Osteocyte (in vitro differentiated cells): ENCODE results near the gene PHACTR1. TPM values are rescaled to one million over a fixed set of nuclear protein-coding genes. Genes with fewer than 3 reads are reported as not detected.

Experiments
- DNase-seq: peaks from one replicate; pipeline ENCODE4 v3.0.0; 2021; ENCODE audit warnings: mixed read lengths; ENCODE audit not compliant: unreplicated experiment; ENCODE audit errors: extremely low spot score
- H3K27ac Mint-ChIP-seq: one replicate; pipeline ENCODE4 v1.8.0; 2021; ENCODE audit warnings: mild to moderate bottlenecking, mixed read lengths; ENCODE audit not compliant: unreplicated experiment
- H3K27me3 Mint-ChIP-seq: one replicate; pipeline ENCODE4 v1.8.0; 2021; ENCODE audit warnings: mixed read lengths; ENCODE audit not compliant: unreplicated experiment
- H3K36me3 Mint-ChIP-seq: one replicate; pipeline ENCODE4 v1.8.0; 2021; ENCODE audit warnings: mixed read lengths; ENCODE audit not compliant: unreplicated experiment
- H3K4me1 Mint-ChIP-seq: one replicate; pipeline ENCODE4 v1.8.0; 2021; ENCODE audit warnings: mixed read lengths; ENCODE audit not compliant: unreplicated experiment
- H3K4me3 Mint-ChIP-seq: one replicate; pipeline ENCODE4 v1.8.0; 2021; ENCODE audit warnings: mild to moderate bottlenecking, moderate library complexity, mixed read lengths; ENCODE audit not compliant: unreplicated experiment
- H3K9me3 Mint-ChIP-seq: one replicate; pipeline ENCODE4 v1.8.0; 2021; ENCODE audit warnings: mixed read lengths; ENCODE audit not compliant: unreplicated experiment
- total RNA-seq: library from RNA; stranded (reverse); gene quantifications from 2 replicates; pipeline ENCODE4 v1.2.1, GENCODE V29; 2021
- TF ChIP-seq, protein P1 (sequence below): fragments of 200-600 bp; sonication (generic); IDR thresholded peaks from 2 replicates; pipeline ENCODE4 v1.5.0; 2021; ENCODE audit warnings: antibody characterized with exemption, mild to moderate bottlenecking, moderate library complexity

The PHACTR1 gene
- total RNA-seq, 1 donor from 2014 or later, result 1.0 TPM

DNA sequence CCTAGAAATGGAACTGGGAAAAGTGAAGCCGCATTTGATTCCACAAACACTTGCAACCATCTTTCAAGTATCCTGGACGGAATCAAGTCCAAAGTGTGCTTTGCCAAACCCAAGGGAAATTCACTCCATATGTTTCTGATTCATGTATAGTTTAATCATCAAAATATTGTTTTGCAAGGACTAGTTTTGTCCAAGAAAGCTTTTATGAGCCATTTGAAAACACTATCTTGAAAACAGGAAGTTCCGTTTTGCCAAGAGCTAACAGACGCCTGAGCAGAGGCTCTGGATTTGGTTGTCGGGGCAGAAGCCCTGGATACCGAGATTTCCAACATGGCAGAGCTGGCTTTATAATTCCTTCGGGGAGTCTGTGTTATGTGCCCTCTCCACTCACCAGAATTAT is 251.1 kb downstream of the PHACTR1 start:
- H3K9me3 Mint-ChIP-seq, result no peaks in the 10 kb centered on the region
- H3K4me1 Mint-ChIP-seq, result peaks cover 6% of the 10 kb centered on the region
- TF ChIP-seq, protein P1, sequence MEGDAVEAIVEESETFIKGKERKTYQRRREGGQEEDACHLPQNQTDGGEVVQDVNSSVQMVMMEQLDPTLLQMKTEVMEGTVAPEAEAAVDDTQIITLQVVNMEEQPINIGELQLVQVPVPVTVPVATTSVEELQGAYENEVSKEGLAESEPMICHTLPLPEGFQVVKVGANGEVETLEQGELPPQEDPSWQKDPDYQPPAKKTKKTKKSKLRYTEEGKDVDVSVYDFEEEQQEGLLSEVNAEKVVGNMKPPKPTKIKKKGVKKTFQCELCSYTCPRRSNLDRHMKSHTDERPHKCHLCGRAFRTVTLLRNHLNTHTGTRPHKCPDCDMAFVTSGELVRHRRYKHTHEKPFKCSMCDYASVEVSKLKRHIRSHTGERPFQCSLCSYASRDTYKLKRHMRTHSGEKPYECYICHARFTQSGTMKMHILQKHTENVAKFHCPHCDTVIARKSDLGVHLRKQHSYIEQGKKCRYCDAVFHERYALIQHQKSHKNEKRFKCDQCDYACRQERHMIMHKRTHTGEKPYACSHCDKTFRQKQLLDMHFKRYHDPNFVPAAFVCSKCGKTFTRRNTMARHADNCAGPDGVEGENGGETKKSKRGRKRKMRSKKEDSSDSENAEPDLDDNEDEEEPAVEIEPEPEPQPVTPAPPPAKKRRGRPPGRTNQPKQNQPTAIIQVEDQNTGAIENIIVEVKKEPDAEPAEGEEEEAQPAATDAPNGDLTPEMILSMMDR, result no peak
- no peaks in the 10 kb centered on the region for H3K36me3 Mint-ChIP-seq
- H3K4me3 Mint-ChIP-seq, result no peak overlapping the region
- peaks cover 13% of the 10 kb centered on the region for H3K27me3 Mint-ChIP-seq
- no peak for DNase-seq
- H3K27ac Mint-ChIP-seq, result no peak overlapping the region

DNA sequence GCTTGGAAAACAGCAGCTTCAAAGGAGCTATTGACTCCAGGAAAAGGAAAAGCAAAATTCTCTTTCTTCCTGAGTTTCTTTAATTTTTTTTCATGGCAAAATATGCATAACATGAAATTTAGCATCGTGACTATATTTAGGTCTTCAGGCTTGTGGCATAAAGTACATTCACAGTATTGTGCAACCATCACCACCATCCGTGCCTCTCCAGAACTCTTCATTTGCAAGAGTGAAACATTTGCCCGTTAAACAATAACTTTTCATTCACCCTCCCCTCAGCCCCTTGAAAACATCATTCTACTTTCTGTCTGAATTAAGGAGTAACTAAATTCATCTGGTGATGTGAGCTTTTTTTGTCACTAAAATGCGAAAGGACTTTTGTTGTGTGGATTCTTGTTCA is 251.7 kb downstream of the PHACTR1 start:
- TF ChIP-seq, protein P1, result no peak
- Mint-ChIP-seq H3K36me3 (no peaks in the 10 kb centered on the region), H3K4me3 (no peak overlapping the region), H3K27ac (no peak overlapping the region), H3K4me1 (peaks cover 6% of the 10 kb centered on the region), H3K9me3 (no peaks in the 10 kb centered on the region), H3K27me3 (peaks cover 13% of the 10 kb centered on the region)
- no peak for DNase-seq

DNA sequence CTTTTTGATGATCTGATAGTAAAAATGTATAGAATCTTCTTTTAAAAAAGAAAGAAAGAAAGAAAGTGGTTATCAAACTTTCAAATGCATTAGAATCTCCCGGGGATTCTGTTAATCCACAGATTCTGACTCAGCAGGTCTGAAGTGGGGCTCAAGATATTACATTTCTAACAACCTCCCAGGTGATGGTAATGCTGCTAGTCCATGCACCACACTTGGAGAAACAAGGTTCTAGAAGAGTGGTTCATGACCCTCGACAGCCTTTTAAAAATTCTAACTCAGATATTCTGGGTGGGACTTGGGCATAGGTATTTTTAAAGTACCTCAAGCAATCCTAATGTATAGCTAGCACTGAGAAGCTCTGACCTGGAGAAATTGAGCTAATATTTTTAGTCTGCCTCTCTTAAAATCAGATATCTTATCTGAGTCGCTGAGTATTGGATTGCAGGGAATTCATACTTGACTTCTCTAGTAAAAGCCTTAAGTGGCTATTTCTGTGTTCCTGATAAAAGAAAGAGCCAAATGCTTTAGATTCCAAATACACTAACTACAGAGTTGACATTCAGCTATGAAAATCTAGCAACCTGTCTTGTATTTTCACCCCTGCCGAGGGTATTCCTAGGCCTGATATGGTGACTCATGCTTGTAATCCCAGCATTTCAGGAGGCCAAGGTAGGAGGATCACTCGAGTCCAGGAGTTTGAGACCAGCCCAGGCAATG is 252.4 kb downstream of the PHACTR1 start:
- Mint-ChIP-seq H3K27ac (no peak overlapping the region), H3K4me3 (no peak overlapping the region), H3K9me3 (no peaks in the 10 kb centered on the region), H3K36me3 (no peaks in the 10 kb centered on the region), H3K27me3 (peaks cover 13% of the 10 kb centered on the region), H3K4me1 (peaks cover 10% of the 10 kb centered on the region)
- TF ChIP-seq, protein P1, result no peak
- DNase-seq, result no peak

DNA sequence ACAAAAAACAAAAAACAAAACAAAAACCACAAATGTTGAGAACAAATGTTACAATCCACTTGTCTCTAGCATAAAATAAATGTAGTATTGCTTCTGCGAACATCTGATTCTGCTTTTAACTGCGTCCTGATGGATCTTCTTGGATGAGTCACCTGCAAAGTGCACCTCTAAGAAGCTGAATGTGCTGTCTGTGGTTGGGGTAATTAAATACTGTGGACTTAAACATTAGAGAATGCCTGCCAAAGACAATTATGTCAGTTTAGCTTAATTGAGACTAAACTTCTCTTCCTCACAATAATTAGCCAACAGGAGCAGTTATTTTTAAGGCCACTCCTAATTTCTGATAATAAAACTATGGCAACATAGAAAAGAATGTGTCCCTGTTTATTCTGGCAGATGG is 253.4 kb downstream of the PHACTR1 start:
- H3K27ac Mint-ChIP-seq, result no peak overlapping the region
- no peak overlapping the region for H3K4me3 Mint-ChIP-seq
- no peak for DNase-seq
- H3K27me3 Mint-ChIP-seq, result peaks cover 12% of the 10 kb centered on the region
- H3K36me3 Mint-ChIP-seq, result no peaks in the 10 kb centered on the region
- TF ChIP-seq, protein P1, result no peak
- no peaks in the 10 kb centered on the region for H3K9me3 Mint-ChIP-seq
- peaks cover 10% of the 10 kb centered on the region for H3K4me1 Mint-ChIP-seq

DNA sequence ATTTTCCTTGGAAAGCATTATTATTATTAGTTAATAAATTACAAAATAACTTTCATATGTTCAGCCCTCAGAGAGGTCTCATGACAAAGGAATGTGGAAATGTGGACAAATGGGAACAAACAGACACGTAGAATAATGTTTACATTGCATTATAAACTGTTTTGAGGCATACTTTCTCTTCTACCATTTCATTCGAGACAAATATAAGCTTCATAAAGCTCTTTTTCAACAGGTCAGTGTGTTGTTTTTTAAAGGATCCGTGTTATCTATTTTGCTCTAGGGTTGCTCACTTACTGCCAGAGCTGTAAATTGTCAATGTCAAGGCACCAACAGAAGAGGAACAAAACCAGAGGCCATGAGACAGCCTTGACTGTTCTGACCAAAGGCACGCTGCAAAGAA is 256.8 kb downstream of the PHACTR1 start:
- DNase-seq, result no peak
- Mint-ChIP-seq H3K4me1 (peaks cover 8% of the 10 kb centered on the region), H3K27ac (peak overlapping the region; percentile 53), H3K36me3 (no peaks in the 10 kb centered on the region), H3K27me3 (no peaks in the 10 kb centered on the region), H3K9me3 (no peaks in the 10 kb centered on the region), H3K4me3 (no peak overlapping the region)
- TF ChIP-seq, protein P1, result no peak
